ENCODE data around the gene PRUNE2.

GRCh38 chr9:76855015-76855414 lies 50.9 kb downstream of the PRUNE2 start:
- no peak for TF ChIP-seq EP300 (IDR thresholded peaks at IDR 0.05)
- no peak for TF ChIP-seq CTCF (IDR thresholded peaks at IDR 0.05)

Measured in upper lobe of left lung (tissue), 4 donors.